ENCODE data around the gene PDF.

DNA sequence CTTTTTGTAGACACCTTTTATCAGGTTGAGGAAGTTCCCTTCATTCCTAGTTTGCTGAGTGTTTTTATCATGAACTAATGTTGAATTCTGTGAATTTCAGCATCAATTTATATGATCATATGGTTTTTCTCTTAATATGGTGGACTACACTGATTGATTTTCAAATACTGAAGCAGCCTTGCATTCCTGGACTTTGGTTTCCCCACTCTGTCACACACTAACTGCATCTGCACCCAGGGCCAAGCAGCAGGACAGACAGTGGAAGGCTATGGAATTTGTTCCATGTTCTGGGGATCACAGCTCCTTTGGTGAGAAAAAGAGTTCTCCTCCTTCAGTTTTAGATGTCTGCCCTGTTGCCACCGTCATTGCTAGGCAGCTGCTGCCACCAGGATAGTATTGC lies 47.6 kb upstream of the PDF start:
- TF ChIP-seq USF1 (IDR thresholded peaks at IDR 0.05) (no peak), EGR1 (IDR thresholded peaks at IDR 0.05) (no peak)

All from Ishikawa (cell line).